Uterus (tissue), 2 donors: ENCODE data around the gene NTF4.

ENCODE experiments used
- CTCF ChIP-seq, 4 experiments: fragments of 200-600 bp in 2 of 4; fragments of 450-650 bp in 2 of 4; sonication (generic) in 2 of 4; IDR thresholded peaks; one replicate each; pipeline ENCODE4 v1.5.1; 2016 to 2019; ENCODE audit warnings: antibody characterized with exemption in 4 of 4, mild to moderate bottlenecking in 2 of 4, moderate library complexity in 1 of 4
- POLR2A ChIP-seq, 2 donors: fragments of 450-650 bp; IDR thresholded peaks; one replicate each; pipeline ENCODE4 v1.6.1; 2016; ENCODE audit warnings: antibody characterized with exemption in 2 of 2, mild to moderate bottlenecking in 1 of 2, moderate library complexity in 1 of 2

- TF ChIP-seq CTCF (IDR thresholded peaks at IDR 0.05): no peak
- TF ChIP-seq POLR2A (IDR thresholded peaks at IDR 0.05): no peak
Measured at GRCh38 chr19:49094505-49095482, 30.2 kb upstream of the NTF4 start.
